ENCODE data around the gene POLN. TPM values are rescaled to one million over a fixed set of nuclear protein-coding genes. Genes with fewer than 3 reads are reported as not detected.

POLN gene
- total and polyA plus RNA-seq, 8 donors: 0.29 to 5.1 (median 1.4) TPM; not detected in 2

DNA sequence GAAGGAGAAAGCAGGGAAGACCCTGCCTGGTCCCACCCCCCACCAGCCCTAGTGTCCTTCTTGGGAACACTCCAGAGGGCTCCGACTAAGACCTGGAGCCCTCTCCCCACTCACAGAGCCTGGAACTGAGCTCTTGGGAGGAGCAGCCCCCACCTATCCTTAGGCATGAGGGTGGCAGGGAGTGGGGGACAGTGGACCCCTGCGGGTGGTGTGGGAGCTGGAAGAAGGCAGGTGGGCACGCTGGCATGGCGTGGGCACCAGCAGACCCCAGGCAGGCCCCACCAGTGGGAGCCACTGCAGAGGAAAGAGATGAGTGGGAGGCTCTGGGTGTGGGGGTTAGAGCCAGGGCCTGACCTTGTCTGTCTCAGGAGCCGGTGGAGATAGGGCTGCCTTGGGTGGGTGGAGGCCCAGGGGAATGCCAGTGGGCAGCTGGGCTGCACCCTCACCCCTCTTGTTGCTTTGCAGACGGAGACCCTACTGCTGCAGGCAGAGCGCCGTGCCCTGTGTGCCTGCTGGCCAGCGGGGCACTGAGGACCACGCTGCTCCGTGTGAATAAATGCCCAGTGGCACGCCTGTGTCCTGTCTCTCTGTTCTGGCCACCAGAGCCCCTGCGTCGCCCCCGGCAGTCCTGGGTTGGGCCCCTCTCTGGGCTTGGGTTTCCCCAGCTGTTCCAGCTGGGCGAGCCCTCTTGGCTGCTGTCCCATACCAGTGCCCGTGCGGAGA is 198.4 kb downstream of the POLN start:
- WGBS, 5 donors: 82 to 89% (median 85%) methylated on average over 15 to 18 of the region's 18 CpGs
- Histone ChIP-seq H3K4me1 (peaks cover 24 to 36% (median 32%) of the 10 kb centered on the region in 4 donors), H3K27ac (no peak overlapping the region), H3K36me3 (no peaks in the 10 kb centered on the region), H3K4me3 (no peak overlapping the region), H3K27me3 (peaks cover 14 to 87% (median 45%) of the 10 kb centered on the region in 3 donors), H3K9me3 (peaks cover 0 to 5% (median 0%) of the 10 kb centered on the region in 4 donors)
- DNase-seq: no peak
- intact Hi-C loops (cut with DNase I; ENCODE audit: low total_unique reads): no loop called here
- TF ChIP-seq EP300 (IDR thresholded peaks at IDR 0.05) (no peak), POLR2AphosphoS5 (IDR thresholded peaks at IDR 0.05) (no peak), POLR2A (IDR thresholded peaks at IDR 0.05) (no peak)
- TF ChIP-seq, protein P1, sequence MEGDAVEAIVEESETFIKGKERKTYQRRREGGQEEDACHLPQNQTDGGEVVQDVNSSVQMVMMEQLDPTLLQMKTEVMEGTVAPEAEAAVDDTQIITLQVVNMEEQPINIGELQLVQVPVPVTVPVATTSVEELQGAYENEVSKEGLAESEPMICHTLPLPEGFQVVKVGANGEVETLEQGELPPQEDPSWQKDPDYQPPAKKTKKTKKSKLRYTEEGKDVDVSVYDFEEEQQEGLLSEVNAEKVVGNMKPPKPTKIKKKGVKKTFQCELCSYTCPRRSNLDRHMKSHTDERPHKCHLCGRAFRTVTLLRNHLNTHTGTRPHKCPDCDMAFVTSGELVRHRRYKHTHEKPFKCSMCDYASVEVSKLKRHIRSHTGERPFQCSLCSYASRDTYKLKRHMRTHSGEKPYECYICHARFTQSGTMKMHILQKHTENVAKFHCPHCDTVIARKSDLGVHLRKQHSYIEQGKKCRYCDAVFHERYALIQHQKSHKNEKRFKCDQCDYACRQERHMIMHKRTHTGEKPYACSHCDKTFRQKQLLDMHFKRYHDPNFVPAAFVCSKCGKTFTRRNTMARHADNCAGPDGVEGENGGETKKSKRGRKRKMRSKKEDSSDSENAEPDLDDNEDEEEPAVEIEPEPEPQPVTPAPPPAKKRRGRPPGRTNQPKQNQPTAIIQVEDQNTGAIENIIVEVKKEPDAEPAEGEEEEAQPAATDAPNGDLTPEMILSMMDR (IDR thresholded peaks at IDR 0.05): no peak

DNA sequence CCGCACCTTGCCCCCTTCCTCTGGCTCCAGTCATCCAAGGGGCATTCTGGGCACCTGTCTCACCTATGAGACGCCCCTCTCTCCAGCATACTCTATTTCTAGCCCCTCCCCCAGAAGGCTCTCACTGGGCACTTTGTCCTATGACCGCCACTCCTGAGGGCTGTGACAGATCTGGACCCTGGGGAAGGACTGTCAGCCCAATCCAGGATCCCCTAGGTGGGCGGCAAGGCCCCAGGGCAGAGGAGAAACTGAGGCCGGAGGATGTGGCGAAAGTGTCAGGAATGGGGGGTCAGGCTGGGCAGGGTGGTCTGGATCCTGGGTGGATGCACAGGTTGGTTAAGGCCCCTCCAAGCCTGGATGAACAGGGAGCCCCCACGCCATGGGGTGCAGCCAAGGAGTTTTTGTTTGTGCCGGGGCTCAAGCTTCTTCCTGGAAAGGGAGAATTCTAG is 198.9 kb downstream of the POLN start:
- H3K4me1 ChIP-seq: peaks cover 24 to 36% (median 32%) of the 10 kb centered on the region in 4 donors
- intact Hi-C loops (cut with DNase I; ENCODE audit: low total_unique reads): no loop called here
- no peak overlapping the region for H3K27ac ChIP-seq
- no peak for DNase-seq
- peaks cover 14 to 81% (median 45%) of the 10 kb centered on the region in 3 donors for H3K27me3 ChIP-seq
- peaks cover 0 to 5% (median 0%) of the 10 kb centered on the region in 4 donors for H3K9me3 ChIP-seq
- peak overlapping the region in 3 of 4 donors; percentile 65 to 85 (median 67) for H3K4me3 ChIP-seq
- TF ChIP-seq EP300 (IDR thresholded peaks at IDR 0.05) (no peak), POLR2A (IDR thresholded peaks at IDR 0.05) (no peak), POLR2AphosphoS5 (IDR thresholded peaks at IDR 0.05) (no peak)
- TF ChIP-seq, protein P1 (IDR thresholded peaks at IDR 0.05): no peak
- no peaks in the 10 kb centered on the region for H3K36me3 ChIP-seq
- 79 to 87% (median 83%) methylated on average over 8 of the region's 8 CpGs for WGBS, 5 donors

DNA sequence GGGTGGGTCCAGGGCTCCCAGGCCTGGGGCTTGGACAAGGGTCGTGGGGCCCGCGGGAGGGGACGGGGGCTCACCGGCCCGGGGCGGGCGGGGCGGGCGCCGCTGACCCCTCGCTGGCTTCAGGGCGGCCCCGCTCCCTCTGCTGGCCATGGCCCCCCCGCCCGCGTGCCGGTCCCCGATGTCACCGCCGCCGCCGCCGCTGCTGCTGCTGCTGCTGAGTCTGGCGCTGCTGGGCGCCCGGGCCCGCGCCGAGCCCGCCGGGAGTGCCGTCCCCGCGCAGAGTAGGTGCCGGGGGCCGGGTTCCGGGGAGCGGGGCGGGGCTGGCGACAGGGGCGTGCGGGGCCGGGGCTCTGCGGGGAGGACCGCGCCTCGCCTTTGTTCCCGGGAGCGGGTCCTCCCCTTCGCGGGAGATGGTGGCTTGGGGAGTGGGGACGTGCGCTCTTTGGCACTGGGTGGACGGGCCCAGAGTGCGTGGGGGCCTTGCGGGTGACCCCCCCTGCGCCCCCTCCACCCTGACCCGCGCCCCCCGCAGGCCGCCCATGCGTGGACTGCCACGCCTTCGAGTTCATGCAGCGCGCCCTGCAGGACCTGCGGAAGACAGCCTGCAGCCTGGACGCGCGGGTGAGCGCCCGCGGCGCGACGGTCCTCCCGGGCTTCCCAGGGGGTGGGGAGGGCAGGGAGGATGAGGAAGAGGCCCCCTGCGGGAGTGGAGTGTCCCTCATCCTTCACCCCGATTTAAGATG is 199.5 kb downstream of the POLN start:
- intact Hi-C loops (cut with DNase I; ENCODE audit: low total_unique reads): no loop called here
- peaks cover 0 to 5% (median 0%) of the 10 kb centered on the region in 4 donors for H3K9me3 ChIP-seq
- peak overlapping the region in 2 of 5 donors; percentile 47 to 69 for H3K27ac ChIP-seq
- H3K4me1 ChIP-seq: peaks cover 24 to 36% (median 32%) of the 10 kb centered on the region in 4 donors
- H3K36me3 ChIP-seq: no peaks in the 10 kb centered on the region
- 2 to 38% (median 6%) methylated on average over 2 to 80 of the region's 80 CpGs for WGBS, 5 donors
- H3K27me3 ChIP-seq: peaks cover 14 to 75% (median 40%) of the 10 kb centered on the region in 3 donors
- TF ChIP-seq POLR2A (IDR thresholded peaks at IDR 0.05) (no peak), POLR2AphosphoS5 (IDR thresholded peaks at IDR 0.05) (no peak), EP300 (IDR thresholded peaks at IDR 0.05) (no peak)
- TF ChIP-seq, protein P1 (IDR thresholded peaks at IDR 0.05): no peak
- peak overlapping the region; percentile 65 to 85 (median 71) for H3K4me3 ChIP-seq
- DNase-seq: peak; percentile 49 to 69

All from stomach (tissue), 9 donors.